Measurements from ENCODE around the gene LGR5. TPM values are rescaled to one million over a fixed set of nuclear protein-coding genes. Genes with fewer than 3 reads are reported as not detected.

The LGR5 gene
- total and polyA plus RNA-seq, 2 donors (not counting 3 experiments of a cell fraction or from before 2014, with no cell fraction given): not detected

GRCh38 chr12:71460850-71461609 is 21.4 kb downstream of the LGR5 start:
- no peak for FAIRE-seq
- no peak overlapping the region for H3K4me2 ChIP-seq (ENCODE audit: insufficient read depth, low read length)
- no peak overlapping the region for H3K27ac ChIP-seq (ENCODE audit: insufficient read depth, low read depth, low read length)
- H3K36me3 ChIP-seq (ENCODE audit: control insufficient read depth in 2 of 2, extremely low read depth in 1 of 2, insufficient read depth in 2 of 2, low read length in 2 of 2): no peaks in the 10 kb centered on the region
- no peaks in the 10 kb centered on the region for H4K20me1 ChIP-seq (replicated peaks; ENCODE audit: control insufficient read depth, extremely low read depth, insufficient read depth, low read length)
- H3K79me2 ChIP-seq (ENCODE audit: control insufficient read depth, insufficient read depth, low read length): no peaks in the 10 kb centered on the region
- CTCF ChIA-PET: no interaction called here
- no peak overlapping the region for H2AFZ ChIP-seq (ENCODE audit: low read depth, low read length)
- no TSS peak for BruUV-seq (replicated peaks)
- H3K27me3 ChIP-seq (ENCODE audit: control insufficient read depth in 2 of 2, insufficient read depth in 2 of 2, low read length in 2 of 2): peaks cover 0 to 9% of the 10 kb centered on the region in 2 experiments
- intact Hi-C loops (cut with micrococcal nuclease) (no loop called here), dilution Hi-C loops (cut with MboI; ENCODE audit: extremely low pct_ligation_motif_present, low sequenced_read_pairs) (no loop called here)
- H3K4me1 ChIP-seq (ENCODE audit: control insufficient read depth, extremely low read depth, insufficient read depth, low read length): no peaks in the 10 kb centered on the region
- H3K9ac ChIP-seq (replicated peaks; ENCODE audit: extremely low read depth, insufficient read depth, low read length): no peak overlapping the region
- no peak for DNase-seq (ENCODE audit: low read depth, low spot score)
- TF ChIP-seq EZH2 (IDR thresholded peaks at IDR 0.05; ENCODE audit: borderline replicate concordance, low read depth, low read length, severe bottlenecking) (no peak), POLR2A (IDR thresholded peaks at IDR 0.05; ENCODE audit: low read depth, low read length) (no peak), MAX (IDR thresholded peaks at IDR 0.05; ENCODE audit: insufficient read depth, insufficient read length) (no peak), MYC (IDR thresholded peaks at IDR 0.05; ENCODE audit: low read depth, low read length) (no peak), GATA2 (IDR thresholded peaks at IDR 0.05; ENCODE audit: insufficient read depth, insufficient read length, low read depth, low read length) (no peak), POLR2AphosphoS5 (IDR thresholded peaks at IDR 0.05; ENCODE audit: insufficient read depth, low read depth, low read length) (no peak), JUN (IDR thresholded peaks at IDR 0.05; ENCODE audit: borderline replicate concordance, insufficient read depth, insufficient read length, low read depth) (no peak), FOS (IDR thresholded peaks at IDR 0.05; ENCODE audit: borderline replicate concordance, insufficient read depth, low read length) (no peak), CTCF (IDR thresholded peaks at IDR 0.05; ENCODE audit: extremely low read depth in 1 of 2, insufficient read depth in 1 of 2, low read depth in 1 of 2, low read length in 2 of 2) (no peak)
- no peak overlapping the region for H3K4me3 ChIP-seq (replicated peaks in 1 of 3; ENCODE audit: insufficient read depth in 1 of 3, low read depth in 1 of 3, low read length in 3 of 3)
- no peaks in the 10 kb centered on the region for H3K9me3 ChIP-seq (replicated peaks; ENCODE audit: control insufficient read depth, insufficient read depth, low read length)
- POLR2A ChIA-PET: no interaction called here
- H3K9me1 ChIP-seq (replicated peaks; ENCODE audit: control insufficient read depth, extremely low read depth, insufficient read depth, low read length): no peaks in the 10 kb centered on the region

Measured in endothelial cell of umbilical vein (primary cell).